Kidney epithelial cell (primary cell): ENCODE results near the gene FAHD2A. TPM values are rescaled to one million over a fixed set of nuclear protein-coding genes. Genes with fewer than 3 reads are reported as not detected.
A peak's percentile ranks its signal among the peaks of the same experiment; 100 is the strongest.

Experiments
- DNase-seq: peaks from one replicate; pipeline ENCODE4 v3.0.0-alpha.2; 2010; ENCODE audit warnings: low read depth
- H3K27me3 ChIP-seq: 2 replicates; pipeline ENCODE4 v1.6.0; 2011; ENCODE audit warnings: low read length; ENCODE audit not compliant: control insufficient read depth, insufficient read depth
- H3K36me3 ChIP-seq: 2 replicates; pipeline ENCODE4 v1.5.1; 2011; ENCODE audit warnings: low read length; ENCODE audit not compliant: control insufficient read depth, insufficient read depth
- H3K4me3 ChIP-seq: 2 replicates; pipeline ENCODE4 v1.5.1; 2011; ENCODE audit warnings: low read depth, mild to moderate bottlenecking, control low read depth, low read length
- CTCF ChIP-seq: IDR thresholded peaks from 2 replicates; pipeline ENCODE4 v1.5.1; 2011; ENCODE audit warnings: mild to moderate bottlenecking, moderate library complexity, low read length, control low read depth, inconsistent platforms; ENCODE audit not compliant: insufficient read depth, poor library complexity, severe bottlenecking
- total RNA-seq: library from RNA; depleted of rRNA; stranded (reverse); fragments of >200 nt; gene quantifications from 2 replicates; pipeline ENCODE4 v1.2.3, GENCODE V29; 2015

Gene FAHD2A
- total RNA-seq, 1 donor from 2014 or later = 55.9 TPM

GRCh38 chr2:95391641-95392310 lies 10.7 kb upstream of the FAHD2A start:
- DNase-seq = no peak
- TF ChIP-seq CTCF = no peak
- no peak overlapping the region for H3K4me3 ChIP-seq
- no peaks in the 10 kb centered on the region for H3K27me3 ChIP-seq
- H3K36me3 ChIP-seq = no peaks in the 10 kb centered on the region

GRCh38 chr2:95392320-95392719 lies 10.2 kb upstream of the FAHD2A start:
- no peaks in the 10 kb centered on the region for H3K27me3 ChIP-seq
- no peak overlapping the region for H3K4me3 ChIP-seq
- no peak for TF ChIP-seq CTCF

GRCh38 chr2:95392730-95393455 lies 9.6 kb upstream of the FAHD2A start:
- no peaks in the 10 kb centered on the region for H3K36me3 ChIP-seq
- H3K4me3 ChIP-seq = no peak overlapping the region
- no peak for DNase-seq
- H3K27me3 ChIP-seq = no peaks in the 10 kb centered on the region
- peak; percentile 13 for TF ChIP-seq CTCF

More at GRCh38 chr2:95392320-95392719, 10.2 kb upstream of the FAHD2A start:
- no peak for DNase-seq
- no peaks in the 10 kb centered on the region for H3K36me3 ChIP-seq

GRCh38 chr2:95393901-95394300 lies 8.6 kb upstream of the FAHD2A start:
- no peak for TF ChIP-seq CTCF
- Histone ChIP-seq H3K4me3 (no peak overlapping the region), H3K36me3 (no peaks in the 10 kb centered on the region), H3K27me3 (no peaks in the 10 kb centered on the region)
- no peak for DNase-seq

GRCh38 chr2:95399061-95399460 lies 3.4 kb upstream of the FAHD2A start:
- no peak overlapping the region for H3K4me3 ChIP-seq
- no peaks in the 10 kb centered on the region for H3K36me3 ChIP-seq
- no peak for DNase-seq
- no peak for TF ChIP-seq CTCF
- H3K27me3 ChIP-seq = no peaks in the 10 kb centered on the region
